Left hindlimb (tissue), 1 donor: ENCODE measurements around the gene ANGEL1.
A peak's percentile ranks its signal among the peaks of the same experiment; 100 is the strongest.

Experiments used
- DNase-seq: peaks from one replicate; pipeline ENCODE4 v3.0.0-alpha.2; 2018

ANGEL1 gene

DNA sequence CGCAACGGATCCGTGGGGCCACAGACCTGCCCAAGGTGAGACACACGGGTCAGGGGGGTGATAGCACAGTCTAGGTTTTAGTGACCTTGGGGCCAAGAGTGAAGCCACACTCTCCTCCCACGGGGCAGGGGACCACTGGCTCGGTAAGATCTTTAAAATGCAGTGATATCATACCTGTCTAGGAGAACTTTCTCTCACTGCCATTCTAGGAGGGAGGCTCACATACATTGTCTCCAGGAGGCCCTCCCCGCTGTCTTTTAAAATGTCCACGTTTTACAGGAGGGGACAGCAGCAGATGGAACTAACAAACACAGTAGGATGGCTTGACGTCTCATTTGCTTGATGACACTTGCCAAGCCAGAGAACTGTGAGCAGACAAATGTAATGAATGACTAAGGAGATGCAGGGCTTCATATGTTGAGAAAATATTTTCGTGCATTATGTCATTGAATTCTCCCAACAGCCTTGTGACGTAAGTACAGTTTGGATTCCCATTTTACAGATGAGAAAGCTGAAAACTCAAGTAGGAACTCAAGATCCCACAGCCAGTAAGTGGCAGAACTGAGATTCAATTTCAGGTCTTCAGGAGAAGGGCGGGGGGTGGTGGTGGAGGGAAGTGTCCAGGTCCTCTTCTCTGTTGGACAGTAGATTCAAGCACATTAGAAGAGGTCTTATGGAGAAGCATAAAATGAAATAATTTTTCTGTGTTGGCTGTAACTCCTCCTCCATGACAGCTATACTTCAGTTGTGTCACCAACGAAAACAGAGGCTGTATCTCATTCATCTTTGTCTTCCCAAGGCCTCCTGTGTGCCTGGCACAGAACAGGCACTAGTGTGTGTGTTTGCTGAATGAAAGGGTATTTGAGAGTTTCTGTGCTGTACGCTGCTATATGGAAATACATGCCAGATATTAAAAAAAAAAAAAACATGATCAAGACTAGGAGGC, 49.3 kb downstream of the ANGEL1 start:
- no peak for DNase-seq

DNA sequence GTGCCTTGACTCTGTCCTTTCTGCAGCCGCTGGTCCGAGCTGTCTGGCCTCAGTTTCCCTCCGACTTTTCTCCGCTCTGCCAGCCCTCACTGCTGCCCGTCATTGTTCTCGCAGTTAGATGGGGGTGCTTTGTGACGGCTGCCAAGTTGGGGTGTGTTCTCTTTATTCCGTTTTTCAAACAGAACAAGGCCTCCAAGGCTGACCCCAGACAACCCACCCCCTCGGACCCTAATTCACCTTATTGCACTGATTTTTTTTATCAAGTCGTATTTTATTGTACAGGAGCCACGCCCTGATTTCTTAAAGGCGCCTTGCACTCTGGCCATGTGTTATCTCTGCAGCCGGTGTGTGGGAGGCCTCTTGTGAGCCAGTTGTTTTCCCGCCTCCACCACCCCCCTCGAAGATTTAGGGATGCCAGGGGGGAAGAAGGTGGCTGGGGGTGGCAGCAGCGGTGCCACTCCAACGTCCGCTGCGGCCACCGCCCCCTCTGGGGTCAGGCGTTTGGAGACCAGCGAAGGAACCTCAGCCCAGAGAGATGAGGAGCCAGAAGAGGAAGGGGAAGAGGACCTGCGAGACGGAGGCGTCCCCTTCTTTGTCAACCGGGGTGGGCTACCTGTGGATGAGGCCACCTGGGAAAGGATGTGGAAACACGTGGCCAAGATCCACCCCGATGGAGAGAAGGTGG, 50.1 kb downstream of the ANGEL1 start:
- DNase-seq, result no peak

DNA sequence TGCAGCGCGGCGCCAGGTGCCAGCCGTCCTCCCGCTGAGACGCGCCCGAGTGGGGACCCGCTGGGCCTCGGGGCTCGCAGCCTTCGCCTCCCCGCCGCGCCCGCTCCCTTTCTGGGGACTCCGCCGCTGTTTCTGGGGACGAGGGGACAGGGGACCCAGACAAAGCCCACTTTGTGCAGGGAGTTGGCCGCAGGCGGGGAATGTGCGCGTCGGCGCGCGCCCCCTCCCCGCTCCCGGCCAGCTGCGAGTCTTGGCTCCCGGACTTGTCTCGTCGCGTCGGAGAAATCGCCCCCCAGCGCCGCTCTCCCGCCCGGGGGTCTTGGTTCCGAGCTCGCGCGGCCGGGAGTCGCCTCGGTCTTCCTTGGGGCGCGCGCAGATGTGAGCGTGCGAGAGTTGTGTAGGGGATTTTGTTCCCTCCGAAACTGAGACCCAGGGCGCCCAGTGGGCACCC, 50.7 kb downstream of the ANGEL1 start:
- no peak for DNase-seq

DNA sequence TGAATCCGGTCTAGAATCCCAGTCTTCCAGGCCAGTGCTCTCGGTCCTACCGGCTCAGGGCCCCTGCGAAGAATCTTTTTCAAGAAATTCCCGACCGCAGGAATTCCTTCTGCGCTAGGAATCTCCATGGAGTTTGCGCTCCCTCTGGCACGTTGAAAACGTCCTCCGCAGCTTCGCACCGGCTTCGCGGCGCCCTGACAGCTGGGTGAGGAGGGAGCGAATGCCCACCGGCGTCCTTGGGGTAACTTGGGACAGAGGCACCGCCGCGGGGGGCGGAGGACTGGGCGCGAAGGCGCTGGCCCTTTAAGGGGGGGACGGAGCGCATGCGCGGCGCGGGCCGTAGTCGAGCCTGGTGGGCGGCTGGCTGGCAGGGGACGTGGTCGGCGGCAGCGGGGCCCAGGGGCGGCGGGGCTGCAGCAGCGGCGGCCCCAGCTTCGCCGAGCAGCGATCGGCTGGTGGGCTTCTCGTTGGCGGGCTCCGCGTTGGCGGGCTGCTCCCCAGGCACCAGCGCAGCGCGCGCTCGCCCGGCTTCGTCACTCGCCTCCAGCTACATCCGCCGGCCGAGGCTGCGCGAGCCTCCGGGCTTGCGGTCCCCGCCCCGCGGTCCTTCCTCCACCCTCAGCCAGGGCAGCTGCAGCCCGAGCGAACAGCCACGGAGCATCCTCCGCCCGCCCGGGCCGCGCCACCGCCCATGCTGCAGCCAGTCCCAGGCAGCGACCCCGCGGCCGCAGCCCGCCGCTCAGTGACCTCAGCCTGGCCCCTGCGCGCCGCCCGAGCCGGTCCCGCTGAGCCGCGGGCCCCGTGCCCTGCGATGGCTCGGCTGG, 51.3 kb downstream of the ANGEL1 start, which contains the start of gene VASH1:
Gene VASH1, plus strand, starts transcription at position 333 of the 824 bp plus-strand sequence. CDS start 1,354 bp downstream, outside the sequence.
- DNase-seq, result peak; percentile 84

DNA sequence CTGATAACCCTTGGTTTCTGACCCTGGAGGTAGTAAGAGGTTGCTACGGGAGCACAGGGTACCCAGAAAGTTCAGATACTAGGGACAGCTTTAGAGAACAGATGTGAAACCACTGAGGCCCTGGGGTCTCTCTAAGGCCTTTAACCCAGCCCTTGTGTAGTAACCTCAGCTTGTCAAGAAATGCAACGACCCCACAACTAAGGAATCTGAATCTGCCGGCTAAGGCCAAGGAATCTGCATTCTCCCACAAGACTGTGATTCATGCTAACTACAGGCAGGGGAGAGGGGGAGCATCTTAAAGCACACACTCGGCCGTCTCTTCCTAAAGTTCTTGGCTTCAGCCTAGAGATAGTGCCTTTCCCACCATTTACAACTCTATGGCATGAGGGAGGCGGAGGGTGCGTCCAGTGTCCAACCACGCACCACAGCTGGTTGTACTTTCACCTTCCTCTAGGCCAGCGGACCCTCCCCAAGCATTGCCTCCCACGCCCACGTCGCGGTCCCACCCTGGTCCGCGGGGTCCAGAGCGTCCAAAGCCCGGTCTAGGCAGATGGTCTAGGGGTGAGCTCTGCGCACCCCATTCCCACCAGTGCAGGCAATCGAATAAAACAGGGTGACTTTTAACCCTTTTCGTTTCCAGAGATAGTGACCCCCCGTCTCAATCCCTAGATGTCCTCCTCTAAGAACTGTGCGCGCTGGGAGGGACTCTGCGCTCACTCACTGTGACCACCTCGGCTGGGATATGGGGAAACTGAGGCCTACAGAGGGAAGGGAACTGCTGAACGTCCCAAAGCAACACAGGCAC, 52.1 kb downstream of the ANGEL1 start:
- DNase-seq, result no peak

DNA sequence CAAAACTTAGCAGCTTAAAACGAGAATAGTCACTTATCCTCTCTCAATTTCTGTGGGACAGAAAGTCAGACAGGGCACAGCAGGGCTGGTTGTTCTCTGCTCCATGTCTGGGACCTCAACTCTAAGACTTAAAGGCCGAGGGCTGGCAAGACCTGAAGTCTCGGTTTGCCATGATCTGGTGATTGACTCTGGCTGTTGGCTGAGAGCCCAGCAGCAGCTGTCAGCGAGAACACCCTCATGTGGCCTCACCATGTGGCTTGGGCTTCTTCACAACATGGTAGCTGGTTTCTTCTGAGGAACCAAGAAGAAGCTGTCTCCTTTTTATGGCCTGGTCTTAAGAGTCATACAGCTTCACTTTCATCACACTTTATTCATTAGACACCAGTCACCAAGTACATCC, 53.1 kb downstream of the ANGEL1 start:
- DNase-seq, result peak; percentile 29

DNA sequence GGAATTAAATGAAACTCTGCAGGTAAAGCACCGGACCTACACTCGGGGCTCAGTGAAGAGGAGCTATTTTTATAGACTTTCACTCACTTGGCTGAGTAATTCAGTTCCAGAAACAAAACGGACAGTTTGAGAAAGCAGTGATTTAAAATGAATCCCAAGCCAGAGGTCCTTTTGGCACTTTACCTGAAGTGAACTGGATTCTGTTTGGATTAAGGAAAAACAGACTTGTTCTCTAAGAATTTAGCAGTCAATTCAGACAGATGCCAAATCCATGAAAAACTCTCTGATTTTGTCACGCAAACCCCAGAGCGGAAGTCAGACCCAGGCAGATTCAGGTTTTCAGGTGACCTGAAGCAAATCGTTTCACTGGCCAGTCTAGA, 56.3 kb downstream of the ANGEL1 start:
- no peak for DNase-seq

DNA sequence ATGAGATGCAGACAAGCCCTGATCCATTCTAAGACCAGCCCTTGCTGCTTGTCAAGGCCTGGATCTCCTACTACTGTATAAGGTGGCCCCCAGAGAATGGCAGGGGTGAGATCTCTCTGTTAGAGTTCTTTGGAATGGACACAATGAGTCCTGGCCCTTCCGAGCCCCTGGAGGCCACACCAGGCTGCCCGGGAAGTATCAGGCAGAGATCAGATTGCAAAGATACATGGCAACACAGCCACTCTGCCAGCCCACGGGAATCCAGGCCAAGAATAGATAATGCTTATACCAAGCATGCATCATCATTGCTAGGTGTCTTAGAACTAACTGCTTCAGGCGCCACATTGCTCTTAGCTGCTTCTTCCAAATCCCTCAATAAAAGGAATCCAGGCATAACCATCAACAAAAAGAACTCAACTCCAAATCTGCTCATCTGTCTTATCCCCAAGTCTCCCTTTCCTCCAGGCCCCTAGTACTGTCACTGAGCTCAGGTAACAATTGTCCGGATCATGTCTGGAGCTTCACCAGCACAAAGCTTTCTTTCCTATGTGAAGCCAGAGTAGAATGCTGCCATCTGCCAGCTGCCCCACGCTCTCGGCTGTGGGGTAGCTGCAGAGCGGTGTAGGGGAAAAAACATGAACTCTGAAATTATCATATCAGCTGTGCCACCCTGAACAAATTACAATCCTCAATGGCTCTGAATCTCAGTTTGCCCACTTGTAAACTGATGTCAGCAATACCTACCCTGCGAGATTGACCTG, 56.9 kb downstream of the ANGEL1 start:
- DNase-seq, result no peak

DNA sequence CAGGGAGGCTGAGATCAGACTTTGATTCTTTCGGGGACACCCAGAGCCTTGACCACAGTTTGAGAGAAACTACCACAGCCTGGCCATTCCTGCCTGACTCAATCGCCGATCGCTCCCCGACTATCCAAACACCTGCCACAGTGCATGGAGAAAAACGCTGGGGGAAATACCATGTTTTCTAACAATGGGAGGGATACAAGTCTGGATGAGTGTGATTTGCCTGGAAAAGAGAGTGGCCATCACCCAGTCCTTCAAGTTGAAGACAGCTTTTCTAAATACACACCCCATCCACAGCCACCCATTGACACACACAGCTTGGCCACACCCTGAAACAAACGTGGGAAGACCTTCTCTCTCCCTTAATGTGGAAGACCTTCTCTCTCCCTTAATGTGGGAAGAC, 58.1 kb downstream of the ANGEL1 start:
- DNase-seq, result no peak

DNA sequence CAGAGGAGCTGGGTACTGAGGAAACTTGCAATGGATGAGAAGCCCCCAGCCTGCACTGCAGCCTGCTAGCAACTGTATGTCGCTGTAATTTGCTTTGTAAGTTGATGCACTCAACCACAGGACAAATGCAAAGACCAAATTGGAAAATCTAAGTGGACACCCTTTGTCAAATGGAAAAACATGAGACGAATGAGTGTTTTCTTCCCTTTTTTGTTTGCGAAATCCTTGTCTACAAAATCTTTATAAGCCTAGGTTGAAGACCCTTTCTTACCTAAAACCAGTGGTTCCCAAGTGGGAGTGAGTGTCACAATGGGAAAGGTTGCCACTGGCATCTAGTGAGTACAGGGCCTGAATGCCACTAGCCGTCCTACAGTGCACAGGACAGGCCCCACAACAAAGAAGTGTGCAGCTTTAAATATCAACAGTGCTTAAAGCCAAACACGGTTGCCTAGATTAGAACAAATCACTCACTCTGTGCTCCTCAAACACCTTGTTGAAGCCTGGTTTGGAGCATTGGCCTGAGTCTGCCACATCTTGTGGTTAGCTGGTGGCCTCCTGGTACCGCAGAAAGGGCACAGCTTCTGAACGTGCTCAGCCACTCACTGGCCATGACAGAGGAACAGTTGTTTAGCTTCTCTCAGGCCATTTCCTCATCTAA, 59.0 kb downstream of the ANGEL1 start:
- DNase-seq, result no peak

DNA sequence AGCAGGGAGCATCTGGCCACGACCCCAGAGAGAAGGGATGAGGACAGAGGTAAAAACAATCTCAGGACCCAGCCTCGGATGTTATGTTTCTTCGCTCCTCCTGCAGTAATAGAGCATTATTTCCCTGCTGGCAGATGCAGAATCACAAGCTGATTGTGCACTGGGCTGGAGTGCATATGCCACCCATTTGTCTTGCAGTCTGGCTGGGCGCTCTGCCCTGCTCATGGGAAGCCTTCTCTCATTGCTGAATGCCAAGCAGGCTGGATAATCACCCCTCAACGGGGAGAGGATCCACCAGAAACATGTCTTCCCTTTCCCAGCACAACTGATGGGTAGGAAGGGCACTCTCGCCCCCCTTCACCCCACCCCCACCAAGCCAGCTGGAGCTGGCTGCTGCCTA, 59.9 kb downstream of the ANGEL1 start:
- DNase-seq, result no peak

DNA sequence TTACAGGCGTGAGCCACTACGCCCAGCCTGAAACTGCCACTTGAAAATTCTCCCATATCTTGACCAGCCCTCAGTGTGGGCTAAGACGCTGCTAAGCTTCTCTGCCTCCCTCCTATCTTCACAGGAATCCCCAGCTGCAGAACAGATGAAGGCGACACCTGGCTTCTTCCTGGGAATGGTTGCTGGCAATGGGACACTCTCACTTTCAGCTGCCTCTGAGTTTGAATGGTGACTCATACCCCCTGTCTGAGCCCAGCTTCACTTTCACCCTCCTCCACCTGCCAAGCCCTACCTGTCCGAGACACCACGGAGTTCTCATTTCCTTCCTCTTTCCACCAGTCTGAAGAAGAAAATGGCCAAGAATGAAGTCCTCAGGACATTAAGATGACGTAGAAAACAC, 69.7 kb downstream of the ANGEL1 start:
- DNase-seq, result no peak

DNA sequence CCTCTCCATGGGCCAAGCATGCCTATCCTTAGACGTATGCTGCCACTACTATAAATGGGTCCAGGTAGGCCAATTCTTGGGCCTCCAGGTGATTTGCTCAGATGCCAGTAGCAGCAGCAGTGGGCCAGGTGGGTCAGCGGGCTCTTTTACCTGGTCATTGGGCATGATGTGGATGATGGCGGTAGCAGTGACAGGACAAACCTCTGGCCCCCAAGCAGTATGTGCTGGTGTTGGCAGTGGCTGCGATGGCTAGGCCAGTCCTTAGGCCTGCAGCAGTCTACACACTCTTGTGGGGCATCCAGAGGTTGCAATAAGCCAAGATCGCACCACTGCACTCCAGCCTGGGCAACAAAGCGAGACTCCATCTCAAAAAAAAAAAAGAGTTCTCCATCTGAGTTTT, 70.5 kb downstream of the ANGEL1 start:
- DNase-seq, result no peak

DNA sequence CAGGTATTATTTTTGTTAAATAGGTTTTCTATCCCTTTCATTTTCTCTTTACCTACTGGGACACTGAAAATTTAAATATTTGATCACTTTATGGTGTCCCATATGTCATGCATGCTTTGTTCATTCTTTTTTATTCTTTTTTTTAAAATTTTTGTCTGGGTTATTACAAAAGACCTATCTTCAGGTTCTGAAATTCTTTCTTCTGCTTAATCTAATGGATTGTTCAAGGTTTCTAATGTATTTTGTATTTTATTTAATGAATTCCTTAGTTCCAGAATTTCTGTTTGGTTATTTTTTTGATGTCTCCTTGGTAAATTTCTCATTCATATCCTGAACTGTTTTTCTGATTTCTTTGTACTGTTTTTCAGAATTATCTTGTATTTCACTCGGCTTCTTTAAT, 71.6 kb downstream of the ANGEL1 start:
- DNase-seq, result no peak
